Sigmoid colon (tissue), 7 donors: ENCODE data around the gene RXRA. TPM values are rescaled to one million over a fixed set of nuclear protein-coding genes. Genes with fewer than 3 reads are reported as not detected.

Experiments used
- DNase-seq: peaks from one replicate; pipeline ENCODE4 v3.0.0-alpha.2; 2019
- H3K27ac ChIP-seq, 4 donors: fragments of 200-600 bp; sonication (generic); one replicate each; pipeline ENCODE4 v1.5.1; 2016 to 2019; ENCODE audit warnings: mild to moderate bottlenecking in 1 of 4
- H3K27me3 ChIP-seq, 3 donors: fragments of 200-600 bp; sonication (generic); one replicate each; pipeline ENCODE4 v1.5.1; 2019; ENCODE audit warnings: mild to moderate bottlenecking in 1 of 3
- H3K36me3 ChIP-seq, 4 donors: fragments of 200-600 bp; sonication (generic); one replicate each; pipeline ENCODE4 v1.5.1; 2016 to 2019
- H3K4me1 ChIP-seq, 4 donors: fragments of 200-600 bp; sonication (generic); one replicate each; pipeline ENCODE4 v1.5.1; 2017 to 2019
- H3K4me3 ChIP-seq, 4 donors: fragments of 200-600 bp; sonication (generic); one replicate each; pipeline ENCODE4 v1.5.1; 2017 to 2019; ENCODE audit warnings: mild to moderate bottlenecking in 2 of 4, moderate library complexity in 1 of 4
- H3K9me3 ChIP-seq, 4 donors: fragments of 200-600 bp in 3 of 4; sonication (generic) in 3 of 4; one replicate each; pipeline versions ENCODE4 v1.5.1 to v1.6.1; 2013 to 2019
- CTCF ChIP-seq, 4 experiments: fragments of 450-650 bp in 3 of 4; fragments of 200-600 bp in 1 of 4; IDR thresholded peaks; one replicate each; pipeline ENCODE4 v1.5.1; 2016 to 2019; ENCODE audit warnings: antibody characterized with exemption in 4 of 4, mild to moderate bottlenecking in 3 of 4, moderate library complexity in 2 of 4
- EP300 ChIP-seq, 4 donors: sonication (generic); formaldehyde crosslinking; IDR thresholded peaks; one replicate each; pipeline ENCODE4 v1.6.1; 2017; ENCODE audit warnings: antibody characterized with exemption in 4 of 4
- POLR2A ChIP-seq, 2 donors: fragments of 450-650 bp; IDR thresholded peaks; one replicate each; pipeline ENCODE4 v1.6.1; 2016; ENCODE audit warnings: antibody characterized with exemption in 2 of 2, mild to moderate bottlenecking in 2 of 2, moderate library complexity in 2 of 2
- POLR2AphosphoS5 ChIP-seq, 4 donors: sonication (generic); formaldehyde crosslinking; IDR thresholded peaks; one replicate each; pipeline ENCODE4 v1.6.1; 2017; ENCODE audit warnings: antibody characterized with exemption in 4 of 4
- WGBS, 2 donors: extraction: QIAGEN DNeasy Blood & Tissue Kit; methylation state at CpG; one replicate each; pipeline ENCODE4 v1.1.7; 2013; 5-methylcytosine and 5-hydroxymethylcytosine counted together
- intact Hi-C: fragments of 100-400 bp; cut with DNase I; formaldehyde crosslinking; loops from one replicate; pipeline ENCODE4 v1.15.1; 2023
- polyA plus RNA-seq, 3 donors: library from polyadenylated mRNA; stranded (reverse); fragments of 200-250 nt; gene quantifications; one replicate each; pipeline ENCODE4 v1.2.3, GENCODE V29; 2013
- total RNA-seq, 4 donors: library from RNA; depleted of rRNA; stranded (reverse); fragments of >200 nt; gene quantifications; one replicate each; pipeline ENCODE4 v1.1.0, GENCODE V29; 2016
- donor health status: healthy with polysubstance abuse.
- donor health status: Bipolar disorder and iron deficiency.
- donor health status: healthy.

Gene RXRA
- total and polyA plus RNA-seq, 7 donors = 26.7 to 50.8 (median 35.7) TPM

DNA sequence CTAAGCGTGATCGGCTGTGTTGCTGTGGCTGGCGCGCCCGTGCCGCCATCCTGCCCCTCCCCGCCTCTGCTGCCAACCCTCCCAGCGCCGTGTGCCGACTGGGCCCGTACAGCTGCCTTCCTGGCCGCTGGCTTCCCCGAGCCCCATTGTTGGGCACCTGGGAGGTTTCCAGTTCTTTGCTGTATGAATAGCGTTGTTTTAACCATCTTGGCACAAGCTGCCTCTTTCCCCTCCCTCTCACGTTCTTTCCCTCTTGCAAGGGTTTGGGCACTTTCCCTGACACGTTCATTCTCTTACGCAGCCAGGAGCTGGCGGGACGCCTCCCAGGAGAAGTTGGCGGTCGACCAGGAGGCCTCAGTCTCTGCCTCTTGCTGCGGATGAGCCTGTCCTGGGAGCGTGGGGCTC lies 43.1 kb upstream of the RXRA start:
- H3K4me3 ChIP-seq = peak overlapping the region in 2 of 4 donors; percentile 12 to 25
- no peak for TF ChIP-seq CTCF (IDR thresholded peaks at IDR 0.05)
- TF ChIP-seq POLR2AphosphoS5 (IDR thresholded peaks at IDR 0.05) = peak in 3 of 4 donors; percentile 63 to 73 (median 63)
- TF ChIP-seq POLR2A (IDR thresholded peaks at IDR 0.05) = no peak
- TF ChIP-seq EP300 (IDR thresholded peaks at IDR 0.05) = peak in 1 of 4 donors; percentile 43
- no peaks in the 10 kb centered on the region for H3K36me3 ChIP-seq
- H3K9me3 ChIP-seq = no peaks in the 10 kb centered on the region
- H3K27me3 ChIP-seq = no peaks in the 10 kb centered on the region
- 8 to 47% methylated on average over 23 of the region's 23 CpGs for WGBS, 2 donors
- DNase-seq = peak; percentile 96
- peak overlapping the region; percentile 42 to 73 (median 69) for H3K27ac ChIP-seq
- H3K4me1 ChIP-seq = peaks cover 0 to 18% (median 17%) of the 10 kb centered on the region in 4 donors
- intact Hi-C loops = loop anchor here (2.0 to 5.0 kb wide), 2 partner anchors 42 to 159 kb away; no protein-coding TSS in a partner anchor

- Histone ChIP-seq H3K4me3 (no peak overlapping the region), H3K4me1 (peaks cover 0 to 18% (median 17%) of the 10 kb centered on the region in 4 donors), H3K27ac (peak overlapping the region; percentile 42 to 73 (median 69)), H3K9me3 (no peaks in the 10 kb centered on the region), H3K27me3 (no peaks in the 10 kb centered on the region), H3K36me3 (no peaks in the 10 kb centered on the region)
- DNase-seq = no peak
- 72 to 89% methylated on average over 15 of the region's 15 CpGs for WGBS, 2 donors
- TF ChIP-seq POLR2A (IDR thresholded peaks at IDR 0.05) = no peak
- no peak for TF ChIP-seq CTCF (IDR thresholded peaks at IDR 0.05)
- no peak for TF ChIP-seq POLR2AphosphoS5 (IDR thresholded peaks at IDR 0.05)
- no peak for TF ChIP-seq EP300 (IDR thresholded peaks at IDR 0.05)
- intact Hi-C loops = loop anchor here (2.0 to 5.0 kb wide), 2 partner anchors 41 to 159 kb away; no protein-coding TSS in a partner anchor
Observed at GRCh38 chr9:134283692-134284265, 42.5 kb upstream of the RXRA start.

DNA sequence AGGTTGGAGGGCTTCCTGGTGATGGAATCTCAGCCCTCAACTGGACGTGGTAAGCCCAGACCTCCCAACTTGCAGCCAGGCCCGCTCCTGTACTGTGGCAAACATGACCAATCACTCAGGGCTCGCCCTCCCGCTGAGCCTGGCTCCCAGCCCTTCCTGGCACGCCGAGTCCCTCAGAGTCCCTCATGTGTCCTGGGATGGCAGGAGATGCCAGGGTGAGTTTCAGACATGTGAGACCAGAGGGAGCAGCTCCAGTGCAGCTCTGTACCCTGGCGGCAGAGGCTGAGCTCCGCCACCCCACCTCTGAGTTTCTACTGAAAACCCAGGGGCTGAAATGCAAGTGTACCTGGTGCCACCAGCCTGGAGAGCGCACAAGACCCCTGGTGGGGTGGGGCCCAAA lies 42.0 kb upstream of the RXRA start:
- no peaks in the 10 kb centered on the region for H3K9me3 ChIP-seq
- H3K4me1 ChIP-seq = peaks cover 0 to 18% (median 17%) of the 10 kb centered on the region in 4 donors
- H3K27me3 ChIP-seq = no peaks in the 10 kb centered on the region
- H3K27ac ChIP-seq = no peak overlapping the region
- H3K36me3 ChIP-seq = no peaks in the 10 kb centered on the region
- H3K4me3 ChIP-seq = no peak overlapping the region
- DNase-seq = no peak
- intact Hi-C loops = loop anchor here (5.0 kb wide), 1 partner anchor 158 kb away; no protein-coding TSS in a partner anchor
- TF ChIP-seq EP300 (IDR thresholded peaks at IDR 0.05) = no peak
- no peak for TF ChIP-seq CTCF (IDR thresholded peaks at IDR 0.05)
- TF ChIP-seq POLR2A (IDR thresholded peaks at IDR 0.05) = no peak
- TF ChIP-seq POLR2AphosphoS5 (IDR thresholded peaks at IDR 0.05) = no peak
- WGBS, 2 donors = 63 to 84% methylated on average over 9 of the region's 9 CpGs

- no peak for DNase-seq
- intact Hi-C loops = loop anchor here (5.0 kb wide), 1 partner anchor 158 kb away; no protein-coding TSS in a partner anchor
- 83 to 88% methylated on average over 12 of the region's 12 CpGs for WGBS, 2 donors
- Histone ChIP-seq H3K4me3 (no peak overlapping the region), H3K36me3 (no peaks in the 10 kb centered on the region), H3K9me3 (no peaks in the 10 kb centered on the region), H3K4me1 (peaks cover 0 to 18% (median 17%) of the 10 kb centered on the region in 4 donors), H3K27me3 (no peaks in the 10 kb centered on the region), H3K27ac (no peak overlapping the region)
- no peak for TF ChIP-seq POLR2AphosphoS5 (IDR thresholded peaks at IDR 0.05)
- no peak for TF ChIP-seq POLR2A (IDR thresholded peaks at IDR 0.05)
- TF ChIP-seq CTCF (IDR thresholded peaks at IDR 0.05) = no peak
- no peak for TF ChIP-seq EP300 (IDR thresholded peaks at IDR 0.05)
Observed at GRCh38 chr9:134284741-134285140, 41.5 kb upstream of the RXRA start.
